Right ventricle myocardium superior (tissue), 1 donor: ENCODE data around the gene DPEP3. TPM values are rescaled to one million over a fixed set of nuclear protein-coding genes. Genes with fewer than 3 reads are reported as not detected.

Experiments used
- total RNA-seq: library from RNA; stranded (reverse); fragmentation: NEBNext Ultra II Directional; extraction: Animal tissue kit (Norgen Biotek cat#: 25700); gene quantifications from one replicate; pipeline ENCODE4 v1.2.1, GENCODE V29; 2021
- donor health status: DM: no; HTN: yes; CAD: no; lungs with severe emphysema.

DPEP3 gene
- total RNA-seq, 1 donor from 2014 or later: not detected

Other genes starting within 250 kb of the DPEP3 start
- 10.9 TPM for gene RANBP10, start 173.9 kb downstream of the DPEP3 start, total RNA-seq
- 0.32 TPM for gene TSNAXIP1, start 173.6 kb downstream of the DPEP3 start, total RNA-seq
- 31.1 TPM for gene THAP11, start 138.2 kb downstream of the DPEP3 start, total RNA-seq
- gene NUTF2, start 133.6 kb downstream of the DPEP3 start, total RNA-seq: 76.7 TPM
- 20.6 TPM for gene CENPT, start 132.8 kb downstream of the DPEP3 start, total RNA-seq
- gene EDC4, start 107.4 kb downstream of the DPEP3 start, total RNA-seq: 30.6 TPM
- gene NRN1L, start 95.6 kb downstream of the DPEP3 start, total RNA-seq: not detected
- gene PSKH1, start 87.2 kb downstream of the DPEP3 start, total RNA-seq: 16.6 TPM
- gene CTRL, start 48.6 kb downstream of the DPEP3 start, total RNA-seq: 0.78 TPM
- 59.0 TPM for gene PSMB10, start 43.6 kb downstream of the DPEP3 start, total RNA-seq
- 21.4 TPM for gene LCAT, start 36.4 kb downstream of the DPEP3 start, total RNA-seq
- gene SLC12A4, start 11.9 kb downstream of the DPEP3 start, total RNA-seq: 84.3 TPM
- 1.1 TPM for gene DPEP2, start 19.0 kb upstream of the DPEP3 start, total RNA-seq
- not detected for gene DPEP2NB, start 35.4 kb upstream of the DPEP3 start, total RNA-seq
- 7.2 TPM for gene DDX28, start 42.7 kb upstream of the DPEP3 start, total RNA-seq
- gene DUS2, start 42.8 kb upstream of the DPEP3 start, total RNA-seq: 5.7 TPM
- gene NFATC3, start 104.9 kb upstream of the DPEP3 start, total RNA-seq: 24.4 TPM